NCI-H1417 (cell line): ENCODE results near the gene SCAI.
"Not testable (repeated sequence)": the region's sequence is repeated elsewhere in the genome, so short reads cannot be mapped to it uniquely, and the experiment has no call there.

Experiments
- DNase-seq, 3 experiments: peaks; one replicate each; lab custom pipeline; 2025; lab: John Stamatoyannopoulos, UW

Gene SCAI

GRCh38 chr9:125143377-125144090 is at the start of gene SCAI:
TSS of gene SCAI (minus strand) at chr9:125143528. CDS start at chr9:125143437, 91 bp downstream.
- peak; percentile 94 to 100 (median 99) for DNase-seq

- DNase-seq, result peak in 2 of 3 experiments; percentile 73 to 81
Observed at GRCh38 chr9:125190361-125190801, 47.1 kb upstream of the SCAI start.

GRCh38 chr9:125189361-125190289 is 46.3 kb upstream of the SCAI start, which contains the start of gene PPP6C:
TSS of gene PPP6C (minus strand) at chr9:125189803. CDS start at chr9:125189718, 85 bp downstream.
- DNase-seq, result peak; percentile 85 to 98 (median 97)

GRCh38 chr9:125189011-125189360 is 45.7 kb upstream of the SCAI start:
- DNase-seq, result peak in 1 of 3 experiments; percentile 40

- DNase-seq, result no peak
Observed at GRCh38 chr9:125183561-125183960, 40.2 kb upstream of the SCAI start.

GRCh38 chr9:125183054-125183453 is 39.7 kb upstream of the SCAI start:
- DNase-seq, result no peak

- DNase-seq, result not testable (repeated sequence)
Observed at GRCh38 chr9:125181756-125182155, 38.4 kb upstream of the SCAI start.

- no peak for DNase-seq
Observed at GRCh38 chr9:125180876-125181275, 37.5 kb upstream of the SCAI start.

GRCh38 chr9:125179776-125180175 is 36.4 kb upstream of the SCAI start:
- DNase-seq, result not testable (repeated sequence)

GRCh38 chr9:125177888-125178287 is 34.6 kb upstream of the SCAI start:
- no peak for DNase-seq

- no peak for DNase-seq
Observed at GRCh38 chr9:125176636-125177035, 33.3 kb upstream of the SCAI start.

GRCh38 chr9:125172031-125172755 is 28.9 kb upstream of the SCAI start:
- DNase-seq, result no peak

- no peak for DNase-seq
Observed at GRCh38 chr9:125169895-125170294, 26.6 kb upstream of the SCAI start.

GRCh38 chr9:125166762-125167161 is 23.4 kb upstream of the SCAI start:
- no peak for DNase-seq

- not testable (repeated sequence) for DNase-seq
Observed at GRCh38 chr9:125162891-125163290, 19.6 kb upstream of the SCAI start.

GRCh38 chr9:125161284-125161918 is 18.1 kb upstream of the SCAI start:
- no peak for DNase-seq

GRCh38 chr9:125160750-125161149 is 17.4 kb upstream of the SCAI start:
- no peak for DNase-seq

- DNase-seq, result no peak
Observed at GRCh38 chr9:125156551-125156950, 13.2 kb upstream of the SCAI start.

- no peak for DNase-seq
Observed at GRCh38 chr9:125153712-125154367, 10.5 kb upstream of the SCAI start.

- no peak for DNase-seq
Observed at GRCh38 chr9:125151730-125152129, 8.4 kb upstream of the SCAI start.
